GM12892 (cell line): ENCODE data around the gene RBPMS2.

Experiments used
- POLR2A ChIP-seq: IDR thresholded peaks from 2 replicates; pipeline ENCODE4 v1.6.1; 2011; ENCODE audit warnings: low read depth, low read length, control low read depth
- TAF1 ChIP-seq: IDR thresholded peaks from 2 replicates; pipeline ENCODE4 v1.6.1; 2011; ENCODE audit warnings: low read depth, mild to moderate bottlenecking, control low read depth, low read length, borderline replicate concordance

- TF ChIP-seq TAF1: no peak
- TF ChIP-seq POLR2A: no peak
These were observed 34.5 kb upstream of the RBPMS2 start for GRCh38 chr15:64809649-64810496.
